HEK293 (cell line): ENCODE measurements around the gene LRP1B.

Experiments
- PRDM1 ChIP-seq: fragments of 450-650 bp; formaldehyde crosslinking; IDR thresholded peaks from 2 replicates; pipeline ENCODE4; 2016; ENCODE audit warnings: missing biosample characterization, missing genetic modification characterization
- REPIN1 ChIP-seq: fragments of 450-650 bp; formaldehyde crosslinking; IDR thresholded peaks from 2 replicates; pipeline ENCODE4 v1.5.1; 2017; ENCODE audit warnings: missing biosample characterization, missing genetic modification characterization, low read depth
- SP2 ChIP-seq: fragments of 450-650 bp; formaldehyde crosslinking; IDR thresholded peaks from 2 replicates; pipeline ENCODE4 v1.5.1; 2016; ENCODE audit warnings: missing biosample characterization, missing genetic modification characterization
- ZFP69B ChIP-seq: fragments of 450-650 bp; formaldehyde crosslinking; IDR thresholded peaks from 2 replicates; pipeline ENCODE4 v1.5.1; 2016; ENCODE audit warnings: missing biosample characterization, missing genetic modification characterization
- ZNF24 ChIP-seq: fragments of 450-650 bp; formaldehyde crosslinking; IDR thresholded peaks from 2 replicates; pipeline ENCODE4 v1.5.1; 2016; ENCODE audit warnings: missing biosample characterization, missing genetic modification characterization
- ZNF324 ChIP-seq: fragments of 450-650 bp; formaldehyde crosslinking; IDR thresholded peaks from 2 replicates; pipeline ENCODE4 v1.5.1; 2016; ENCODE audit warnings: missing biosample characterization, missing genetic modification characterization
- ZNF561 ChIP-seq: fragments of 450-650 bp; IDR thresholded peaks from 2 replicates; pipeline ENCODE4 v1.5.1; 2018; ENCODE audit warnings: missing biosample characterization, missing genetic modification characterization, borderline replicate concordance
- ZNF629 ChIP-seq: fragments of 450-650 bp; formaldehyde crosslinking; IDR thresholded peaks from 2 replicates; pipeline ENCODE4 v1.5.1; 2017; ENCODE audit warnings: missing biosample characterization, missing genetic modification characterization
- TF ChIP-seq, protein P1 (sequence below): fragments of 450-650 bp; formaldehyde crosslinking; IDR thresholded peaks from 2 replicates; pipeline ENCODE4 v1.5.1; 2017; ENCODE audit warnings: missing biosample characterization, missing genetic modification characterization
- TF ChIP-seq, protein P2 (sequence below): fragments of 450-650 bp; formaldehyde crosslinking; IDR thresholded peaks from 2 replicates; pipeline ENCODE4 v1.5.1; 2016; ENCODE audit warnings: missing biosample characterization, missing genetic modification characterization, low read depth
- TF ChIP-seq, protein P3 (sequence below): fragments of 450-650 bp; formaldehyde crosslinking; IDR thresholded peaks from 2 replicates; pipeline ENCODE4 v1.5.1; 2016; ENCODE audit warnings: missing biosample characterization, missing genetic modification characterization
- TF ChIP-seq, protein P4 (sequence below): fragments of 450-650 bp; formaldehyde crosslinking; IDR thresholded peaks from 2 replicates; pipeline ENCODE4 v1.5.1; 2016; ENCODE audit warnings: missing biosample characterization, missing genetic modification characterization
- TF ChIP-seq, protein P5 (sequence below): fragments of 450-650 bp; formaldehyde crosslinking; IDR thresholded peaks from 2 replicates; pipeline ENCODE4 v1.5.1; 2016; ENCODE audit warnings: missing biosample characterization, missing genetic modification characterization

DNA sequence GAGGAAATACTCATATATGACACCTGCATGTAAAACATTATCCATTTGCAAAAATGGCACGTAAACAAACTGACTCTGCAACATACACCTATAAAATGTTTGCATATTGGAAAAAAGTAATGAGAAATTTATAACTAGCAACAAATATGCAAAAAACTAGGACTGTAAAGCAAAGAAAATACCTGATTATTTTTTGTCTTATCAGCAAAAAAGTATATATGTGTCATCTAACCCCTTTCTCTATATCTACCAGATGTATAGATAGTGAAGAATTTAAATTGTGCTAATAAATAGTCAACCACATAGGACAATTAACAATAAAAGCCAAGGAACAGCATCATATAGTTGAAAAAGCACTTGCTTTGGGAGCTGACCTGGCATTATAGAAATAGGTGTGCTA lies 543.8 kb downstream of the LRP1B start:
- TF ChIP-seq, protein P1, sequence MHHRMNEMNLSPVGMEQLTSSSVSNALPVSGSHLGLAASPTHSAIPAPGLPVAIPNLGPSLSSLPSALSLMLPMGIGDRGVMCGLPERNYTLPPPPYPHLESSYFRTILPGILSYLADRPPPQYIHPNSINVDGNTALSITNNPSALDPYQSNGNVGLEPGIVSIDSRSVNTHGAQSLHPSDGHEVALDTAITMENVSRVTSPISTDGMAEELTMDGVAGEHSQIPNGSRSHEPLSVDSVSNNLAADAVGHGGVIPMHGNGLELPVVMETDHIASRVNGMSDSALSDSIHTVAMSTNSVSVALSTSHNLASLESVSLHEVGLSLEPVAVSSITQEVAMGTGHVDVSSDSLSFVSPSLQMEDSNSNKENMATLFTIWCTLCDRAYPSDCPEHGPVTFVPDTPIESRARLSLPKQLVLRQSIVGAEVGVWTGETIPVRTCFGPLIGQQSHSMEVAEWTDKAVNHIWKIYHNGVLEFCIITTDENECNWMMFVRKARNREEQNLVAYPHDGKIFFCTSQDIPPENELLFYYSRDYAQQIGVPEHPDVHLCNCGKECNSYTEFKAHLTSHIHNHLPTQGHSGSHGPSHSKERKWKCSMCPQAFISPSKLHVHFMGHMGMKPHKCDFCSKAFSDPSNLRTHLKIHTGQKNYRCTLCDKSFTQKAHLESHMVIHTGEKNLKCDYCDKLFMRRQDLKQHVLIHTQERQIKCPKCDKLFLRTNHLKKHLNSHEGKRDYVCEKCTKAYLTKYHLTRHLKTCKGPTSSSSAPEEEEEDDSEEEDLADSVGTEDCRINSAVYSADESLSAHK (tag by site-specific recombination), result no peak
- no peak for TF ChIP-seq ZNF561 (tag by site-specific recombination)
- TF ChIP-seq ZFP69B (tag by site-specific recombination), result no peak
- TF ChIP-seq, protein P2, sequence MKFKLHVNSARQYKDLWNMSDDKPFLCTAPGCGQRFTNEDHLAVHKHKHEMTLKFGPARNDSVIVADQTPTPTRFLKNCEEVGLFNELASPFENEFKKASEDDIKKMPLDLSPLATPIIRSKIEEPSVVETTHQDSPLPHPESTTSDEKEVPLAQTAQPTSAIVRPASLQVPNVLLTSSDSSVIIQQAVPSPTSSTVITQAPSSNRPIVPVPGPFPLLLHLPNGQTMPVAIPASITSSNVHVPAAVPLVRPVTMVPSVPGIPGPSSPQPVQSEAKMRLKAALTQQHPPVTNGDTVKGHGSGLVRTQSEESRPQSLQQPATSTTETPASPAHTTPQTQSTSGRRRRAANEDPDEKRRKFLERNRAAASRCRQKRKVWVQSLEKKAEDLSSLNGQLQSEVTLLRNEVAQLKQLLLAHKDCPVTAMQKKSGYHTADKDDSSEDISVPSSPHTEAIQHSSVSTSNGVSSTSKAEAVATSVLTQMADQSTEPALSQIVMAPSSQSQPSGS (tag by site-specific recombination), result no peak
- TF ChIP-seq, protein P3, sequence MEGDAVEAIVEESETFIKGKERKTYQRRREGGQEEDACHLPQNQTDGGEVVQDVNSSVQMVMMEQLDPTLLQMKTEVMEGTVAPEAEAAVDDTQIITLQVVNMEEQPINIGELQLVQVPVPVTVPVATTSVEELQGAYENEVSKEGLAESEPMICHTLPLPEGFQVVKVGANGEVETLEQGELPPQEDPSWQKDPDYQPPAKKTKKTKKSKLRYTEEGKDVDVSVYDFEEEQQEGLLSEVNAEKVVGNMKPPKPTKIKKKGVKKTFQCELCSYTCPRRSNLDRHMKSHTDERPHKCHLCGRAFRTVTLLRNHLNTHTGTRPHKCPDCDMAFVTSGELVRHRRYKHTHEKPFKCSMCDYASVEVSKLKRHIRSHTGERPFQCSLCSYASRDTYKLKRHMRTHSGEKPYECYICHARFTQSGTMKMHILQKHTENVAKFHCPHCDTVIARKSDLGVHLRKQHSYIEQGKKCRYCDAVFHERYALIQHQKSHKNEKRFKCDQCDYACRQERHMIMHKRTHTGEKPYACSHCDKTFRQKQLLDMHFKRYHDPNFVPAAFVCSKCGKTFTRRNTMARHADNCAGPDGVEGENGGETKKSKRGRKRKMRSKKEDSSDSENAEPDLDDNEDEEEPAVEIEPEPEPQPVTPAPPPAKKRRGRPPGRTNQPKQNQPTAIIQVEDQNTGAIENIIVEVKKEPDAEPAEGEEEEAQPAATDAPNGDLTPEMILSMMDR (tag by site-specific recombination), result no peak
- TF ChIP-seq ZNF629, result no peak
- TF ChIP-seq, protein P4, sequence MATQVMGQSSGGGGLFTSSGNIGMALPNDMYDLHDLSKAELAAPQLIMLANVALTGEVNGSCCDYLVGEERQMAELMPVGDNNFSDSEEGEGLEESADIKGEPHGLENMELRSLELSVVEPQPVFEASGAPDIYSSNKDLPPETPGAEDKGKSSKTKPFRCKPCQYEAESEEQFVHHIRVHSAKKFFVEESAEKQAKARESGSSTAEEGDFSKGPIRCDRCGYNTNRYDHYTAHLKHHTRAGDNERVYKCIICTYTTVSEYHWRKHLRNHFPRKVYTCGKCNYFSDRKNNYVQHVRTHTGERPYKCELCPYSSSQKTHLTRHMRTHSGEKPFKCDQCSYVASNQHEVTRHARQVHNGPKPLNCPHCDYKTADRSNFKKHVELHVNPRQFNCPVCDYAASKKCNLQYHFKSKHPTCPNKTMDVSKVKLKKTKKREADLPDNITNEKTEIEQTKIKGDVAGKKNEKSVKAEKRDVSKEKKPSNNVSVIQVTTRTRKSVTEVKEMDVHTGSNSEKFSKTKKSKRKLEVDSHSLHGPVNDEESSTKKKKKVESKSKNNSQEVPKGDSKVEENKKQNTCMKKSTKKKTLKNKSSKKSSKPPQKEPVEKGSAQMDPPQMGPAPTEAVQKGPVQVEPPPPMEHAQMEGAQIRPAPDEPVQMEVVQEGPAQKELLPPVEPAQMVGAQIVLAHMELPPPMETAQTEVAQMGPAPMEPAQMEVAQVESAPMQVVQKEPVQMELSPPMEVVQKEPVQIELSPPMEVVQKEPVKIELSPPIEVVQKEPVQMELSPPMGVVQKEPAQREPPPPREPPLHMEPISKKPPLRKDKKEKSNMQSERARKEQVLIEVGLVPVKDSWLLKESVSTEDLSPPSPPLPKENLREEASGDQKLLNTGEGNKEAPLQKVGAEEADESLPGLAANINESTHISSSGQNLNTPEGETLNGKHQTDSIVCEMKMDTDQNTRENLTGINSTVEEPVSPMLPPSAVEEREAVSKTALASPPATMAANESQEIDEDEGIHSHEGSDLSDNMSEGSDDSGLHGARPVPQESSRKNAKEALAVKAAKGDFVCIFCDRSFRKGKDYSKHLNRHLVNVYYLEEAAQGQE (tag by site-specific recombination), result no peak
- TF ChIP-seq ZNF24 (tag by site-specific recombination), result no peak
- no peak for TF ChIP-seq PRDM1 (tag by site-specific recombination)
- no peak for TF ChIP-seq REPIN1 (tag by site-specific recombination)
- TF ChIP-seq ZNF324 (tag by site-specific recombination), result no peak
- TF ChIP-seq, protein P5, sequence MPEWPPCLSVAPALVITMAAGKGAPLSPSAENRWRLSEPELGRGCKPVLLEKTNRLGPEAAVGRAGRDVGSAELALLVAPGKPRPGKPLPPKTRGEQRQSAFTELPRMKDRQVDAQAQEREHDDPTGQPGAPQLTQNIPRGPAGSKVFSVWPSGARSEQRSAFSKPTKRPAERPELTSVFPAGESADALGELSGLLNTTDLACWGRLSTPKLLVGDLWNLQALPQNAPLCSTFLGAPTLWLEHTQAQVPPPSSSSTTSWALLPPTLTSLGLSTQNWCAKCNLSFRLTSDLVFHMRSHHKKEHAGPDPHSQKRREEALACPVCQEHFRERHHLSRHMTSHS (tag by site-specific recombination), result no peak
- TF ChIP-seq SP2, result no peak
